Nucleus accumbens (tissue), 56 donors: ENCODE data around the gene ARHGAP45.
"Not testable (repeated sequence)": the region's sequence is repeated elsewhere in the genome, so short reads cannot be mapped to it uniquely, and the experiment has no call there.

Source experiments
- DNase-seq, 56 donors: peaks; one replicate each; lab custom pipeline; 2025; lab: John Stamatoyannopoulos, UW

The ARHGAP45 gene, protein sequence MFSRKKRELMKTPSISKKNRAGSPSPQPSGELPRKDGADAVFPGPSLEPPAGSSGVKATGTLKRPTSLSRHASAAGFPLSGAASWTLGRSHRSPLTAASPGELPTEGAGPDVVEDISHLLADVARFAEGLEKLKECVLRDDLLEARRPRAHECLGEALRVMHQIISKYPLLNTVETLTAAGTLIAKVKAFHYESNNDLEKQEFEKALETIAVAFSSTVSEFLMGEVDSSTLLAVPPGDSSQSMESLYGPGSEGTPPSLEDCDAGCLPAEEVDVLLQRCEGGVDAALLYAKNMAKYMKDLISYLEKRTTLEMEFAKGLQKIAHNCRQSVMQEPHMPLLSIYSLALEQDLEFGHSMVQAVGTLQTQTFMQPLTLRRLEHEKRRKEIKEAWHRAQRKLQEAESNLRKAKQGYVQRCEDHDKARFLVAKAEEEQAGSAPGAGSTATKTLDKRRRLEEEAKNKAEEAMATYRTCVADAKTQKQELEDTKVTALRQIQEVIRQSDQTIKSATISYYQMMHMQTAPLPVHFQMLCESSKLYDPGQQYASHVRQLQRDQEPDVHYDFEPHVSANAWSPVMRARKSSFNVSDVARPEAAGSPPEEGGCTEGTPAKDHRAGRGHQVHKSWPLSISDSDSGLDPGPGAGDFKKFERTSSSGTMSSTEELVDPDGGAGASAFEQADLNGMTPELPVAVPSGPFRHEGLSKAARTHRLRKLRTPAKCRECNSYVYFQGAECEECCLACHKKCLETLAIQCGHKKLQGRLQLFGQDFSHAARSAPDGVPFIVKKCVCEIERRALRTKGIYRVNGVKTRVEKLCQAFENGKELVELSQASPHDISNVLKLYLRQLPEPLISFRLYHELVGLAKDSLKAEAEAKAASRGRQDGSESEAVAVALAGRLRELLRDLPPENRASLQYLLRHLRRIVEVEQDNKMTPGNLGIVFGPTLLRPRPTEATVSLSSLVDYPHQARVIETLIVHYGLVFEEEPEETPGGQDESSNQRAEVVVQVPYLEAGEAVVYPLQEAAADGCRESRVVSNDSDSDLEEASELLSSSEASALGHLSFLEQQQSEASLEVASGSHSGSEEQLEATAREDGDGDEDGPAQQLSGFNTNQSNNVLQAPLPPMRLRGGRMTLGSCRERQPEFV

DNA sequence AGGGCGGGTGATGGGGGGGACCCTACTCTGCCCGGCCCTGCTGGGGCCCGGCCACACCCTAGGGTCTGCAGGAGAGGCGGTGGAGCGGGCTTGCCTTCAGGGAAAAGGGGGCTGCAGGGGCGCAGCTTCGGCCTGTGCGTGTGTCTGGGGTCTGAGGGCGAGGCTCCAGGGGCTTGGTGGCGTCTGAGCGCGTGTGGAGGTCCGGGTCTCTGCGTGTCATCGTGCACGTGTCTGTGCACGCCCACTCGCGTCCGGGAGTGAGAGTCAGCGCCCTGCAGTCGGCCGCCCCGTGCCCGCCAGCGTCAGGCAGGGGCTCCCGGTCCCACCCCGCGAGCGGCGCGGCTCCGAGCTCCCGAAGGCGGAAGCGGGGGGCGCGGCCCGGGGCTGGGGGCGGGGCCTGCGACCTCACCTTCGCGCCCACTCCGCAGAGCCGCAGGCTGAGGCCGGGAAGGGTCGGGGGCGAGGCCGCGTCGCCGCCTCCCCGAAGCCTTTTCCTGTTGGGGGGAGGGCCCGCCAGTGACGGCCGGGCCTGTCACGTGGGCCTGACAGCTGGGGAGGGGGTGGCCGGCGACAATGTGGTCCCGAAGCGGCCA lies at the start of gene ARHGAP45:
ARHGAP45 (plus strand) TSS at position 420 of the 593 bp plus-strand sequence. CDS start 239 bp downstream, outside the sequence.
- DNase-seq, result peak in 1 of 56 donors; percentile 28

DNA sequence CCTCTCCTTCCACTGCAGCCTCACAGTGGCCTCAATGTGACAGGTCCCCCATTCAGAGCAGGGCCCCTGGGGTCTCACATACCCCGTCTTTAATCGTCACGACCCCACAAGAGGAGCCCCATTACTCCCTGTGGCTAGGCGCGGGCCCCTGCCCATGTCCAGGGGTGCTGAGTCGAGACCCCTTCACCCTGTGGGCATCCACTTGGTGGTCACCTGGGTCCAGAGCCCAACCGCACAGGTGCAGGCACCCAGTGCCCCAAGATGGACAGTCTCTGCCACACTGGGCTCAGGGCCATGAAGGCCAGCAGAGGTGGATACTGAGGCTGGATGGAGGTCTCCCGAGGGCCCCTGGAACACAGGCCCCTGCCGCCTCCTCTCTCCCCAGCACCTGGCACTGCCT lies 49.1 kb upstream of the ARHGAP45 start:
- DNase-seq, result no peak

DNA sequence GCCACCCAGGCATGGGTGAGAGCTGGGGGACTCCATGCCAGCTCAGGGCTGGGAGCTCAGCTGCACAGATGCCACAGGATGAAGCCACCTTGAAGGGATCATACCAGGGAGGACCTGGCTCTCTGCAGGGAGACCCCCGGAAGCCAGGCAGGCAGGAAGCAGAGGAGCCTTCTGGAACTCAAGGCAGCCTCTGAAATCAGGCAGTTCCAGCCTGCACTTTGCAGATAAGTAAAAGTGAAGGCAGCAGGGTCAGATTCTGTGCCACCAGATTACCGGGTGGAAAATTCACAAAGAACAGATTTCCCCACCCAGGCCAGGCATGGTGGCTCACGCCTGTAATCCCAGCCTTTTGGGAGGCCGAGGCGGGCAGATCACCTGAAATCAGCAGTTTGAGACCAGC lies 48.6 kb upstream of the ARHGAP45 start:
- DNase-seq, result no peak

DNA sequence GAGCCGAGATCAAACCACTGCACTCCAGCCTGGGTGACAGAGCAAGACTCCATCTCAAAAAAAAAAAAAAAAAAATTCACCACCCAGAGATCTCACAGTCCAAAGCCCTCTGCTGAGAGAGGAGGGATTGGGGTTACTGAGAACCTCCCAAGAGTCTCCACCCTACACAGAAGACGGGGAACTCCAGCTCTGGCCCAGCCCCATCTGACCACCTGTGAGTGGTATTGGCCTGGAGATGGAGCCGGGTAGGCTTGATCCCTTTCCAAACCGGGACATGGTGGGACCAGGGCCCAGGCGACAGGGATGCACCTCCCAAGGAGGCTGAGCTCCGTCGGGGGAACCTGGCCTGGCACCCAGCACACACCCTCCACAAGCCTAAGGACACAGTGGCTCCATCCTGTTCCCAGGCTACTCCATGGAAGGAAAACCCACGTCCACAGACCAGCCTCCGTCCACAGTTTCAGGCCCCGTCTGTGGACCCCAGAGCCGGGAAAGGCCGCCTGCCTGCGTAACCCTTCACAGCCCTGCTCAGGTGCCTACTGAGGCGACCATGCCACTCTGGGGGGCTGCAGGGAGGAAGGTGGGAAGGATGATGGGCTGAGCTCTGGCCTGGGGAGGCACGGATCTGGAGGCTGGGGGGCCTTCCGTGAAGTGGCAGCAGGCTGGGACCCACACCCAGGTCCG lies 47.9 kb upstream of the ARHGAP45 start:
- no peak for DNase-seq

DNA sequence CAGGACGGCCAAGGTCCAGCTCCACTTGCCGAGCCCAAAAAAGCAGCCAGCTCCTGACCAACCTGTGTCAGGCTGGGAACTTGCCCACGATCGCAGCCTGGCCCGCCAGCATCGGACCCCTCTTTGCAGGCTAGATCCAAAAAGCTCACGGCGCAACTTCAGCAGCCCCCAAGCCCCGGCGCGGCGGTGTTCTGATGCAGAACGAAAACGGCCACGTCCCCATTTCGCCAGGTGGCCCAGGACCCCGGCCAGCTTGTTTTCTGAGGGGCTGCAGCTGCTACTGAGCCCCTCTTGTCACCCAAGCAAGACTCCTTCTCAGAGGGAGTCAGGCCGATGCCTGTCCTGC lies 47.4 kb upstream of the ARHGAP45 start:
- DNase-seq, result no peak

DNA sequence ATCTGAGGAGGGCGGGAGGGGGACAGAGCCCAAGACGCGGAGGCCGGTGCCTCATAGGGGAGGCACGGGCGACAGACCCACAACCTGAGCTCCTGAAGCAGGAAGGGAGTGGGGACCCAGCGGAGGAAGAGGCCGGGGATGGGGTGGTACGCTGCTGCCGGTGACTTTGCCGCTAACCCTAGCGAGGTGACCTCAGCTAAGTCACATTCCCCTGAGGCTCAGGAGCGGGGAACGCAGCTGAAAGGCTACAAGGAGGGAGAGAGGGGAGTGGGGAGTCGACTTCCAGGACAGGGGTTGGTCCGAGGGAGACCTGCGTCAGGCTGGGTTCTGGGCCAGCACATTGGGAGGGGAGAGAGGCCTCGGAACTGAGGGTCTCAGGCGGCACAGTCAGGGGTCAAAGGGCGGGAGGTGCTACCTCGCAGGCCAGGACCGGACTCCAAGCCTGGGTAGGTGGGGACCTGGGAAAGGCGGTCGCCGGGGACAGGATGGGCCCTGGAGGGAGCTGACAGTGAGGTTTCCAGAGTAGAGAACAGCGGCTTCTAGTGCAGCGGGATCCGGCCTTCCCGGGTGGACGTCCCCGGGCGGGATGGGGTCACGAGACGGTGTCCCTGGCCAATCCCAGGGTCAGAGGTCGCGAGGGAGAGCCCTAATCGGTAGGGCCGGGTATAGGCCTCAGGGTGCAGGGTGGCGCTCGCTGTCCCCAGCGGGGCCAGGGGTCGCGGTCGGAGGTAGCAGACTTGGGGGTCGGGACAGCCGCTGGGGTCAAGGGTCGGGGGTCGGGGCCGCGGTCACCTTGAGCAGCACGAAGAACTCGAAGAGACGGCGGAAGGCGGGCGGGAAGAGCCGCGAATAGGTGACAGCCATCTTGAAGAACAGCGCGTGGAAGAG lies 46.7 kb upstream of the ARHGAP45 start:
- DNase-seq, result peak in 8 of 56 donors; percentile 28 to 60 (median 47)

DNA sequence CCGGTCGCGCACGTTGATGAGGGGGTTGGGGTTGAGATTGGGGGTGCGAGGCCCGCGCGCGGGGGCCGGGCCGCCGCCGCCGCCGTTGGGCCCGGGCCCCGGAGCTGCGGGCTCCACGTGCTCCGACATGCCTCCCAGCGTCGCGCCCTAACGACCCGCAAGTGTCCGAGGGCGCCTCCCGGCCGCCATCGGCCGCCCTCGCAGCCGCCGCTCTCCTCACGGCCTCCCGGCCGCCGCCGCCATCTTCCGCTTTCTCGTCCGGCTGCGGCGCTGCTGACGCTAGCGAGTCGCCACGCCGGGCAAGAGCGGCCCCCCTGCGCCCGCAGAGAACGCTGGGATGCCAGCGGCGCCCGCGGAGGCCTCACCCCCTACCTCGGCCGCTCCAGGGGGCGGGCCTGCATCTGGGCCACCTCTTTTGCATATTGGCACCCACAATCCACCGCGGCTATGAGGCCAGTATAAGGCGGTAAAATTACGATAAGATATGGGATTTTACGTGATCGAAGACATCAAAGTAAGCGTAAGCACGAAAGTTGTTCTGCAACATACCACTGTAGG lies 46.0 kb upstream of the ARHGAP45 start, which contains the start of gene TMEM259:
TMEM259 (minus strand) TSS at position 256 of the 558 bp plus-strand sequence; CDS start at position 129, 127 bp downstream.
- peak; percentile 57 to 99 (median 94) for DNase-seq

DNA sequence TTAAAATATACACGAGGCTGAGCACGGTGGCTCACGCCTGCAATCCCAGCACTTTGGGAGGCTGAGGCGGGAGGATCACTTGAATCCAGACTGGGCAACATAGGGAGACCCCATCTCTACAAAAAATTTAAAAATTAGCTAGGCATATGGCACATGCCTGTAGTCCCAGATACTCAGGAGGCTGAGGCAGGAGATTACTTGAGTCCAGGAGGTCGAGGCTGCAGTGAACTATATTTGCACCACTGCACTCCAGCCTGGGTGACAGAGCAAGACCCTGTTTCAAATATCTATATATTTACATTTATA lies 43.1 kb upstream of the ARHGAP45 start:
- not testable (repeated sequence) for DNase-seq

DNA sequence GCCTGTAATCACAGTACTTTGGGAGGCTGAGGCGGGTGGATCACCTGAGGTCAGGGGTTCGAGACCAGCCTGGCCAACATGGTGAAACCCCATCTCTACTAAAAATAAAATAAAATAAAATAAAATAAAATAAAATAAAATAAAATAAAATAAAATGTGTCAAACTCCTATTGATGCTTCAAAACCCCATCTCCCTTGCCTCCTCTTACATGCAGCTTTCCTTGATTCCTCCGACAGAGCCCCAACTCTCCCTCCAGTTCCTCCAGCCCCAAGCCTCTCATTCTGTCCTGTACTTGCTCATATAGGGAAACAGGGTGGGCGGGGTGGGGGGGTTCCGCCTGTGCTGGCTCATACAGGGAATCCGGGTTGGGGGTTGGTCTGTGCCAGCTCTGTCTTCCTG lies 41.9 kb upstream of the ARHGAP45 start:
- not testable (repeated sequence) for DNase-seq

DNA sequence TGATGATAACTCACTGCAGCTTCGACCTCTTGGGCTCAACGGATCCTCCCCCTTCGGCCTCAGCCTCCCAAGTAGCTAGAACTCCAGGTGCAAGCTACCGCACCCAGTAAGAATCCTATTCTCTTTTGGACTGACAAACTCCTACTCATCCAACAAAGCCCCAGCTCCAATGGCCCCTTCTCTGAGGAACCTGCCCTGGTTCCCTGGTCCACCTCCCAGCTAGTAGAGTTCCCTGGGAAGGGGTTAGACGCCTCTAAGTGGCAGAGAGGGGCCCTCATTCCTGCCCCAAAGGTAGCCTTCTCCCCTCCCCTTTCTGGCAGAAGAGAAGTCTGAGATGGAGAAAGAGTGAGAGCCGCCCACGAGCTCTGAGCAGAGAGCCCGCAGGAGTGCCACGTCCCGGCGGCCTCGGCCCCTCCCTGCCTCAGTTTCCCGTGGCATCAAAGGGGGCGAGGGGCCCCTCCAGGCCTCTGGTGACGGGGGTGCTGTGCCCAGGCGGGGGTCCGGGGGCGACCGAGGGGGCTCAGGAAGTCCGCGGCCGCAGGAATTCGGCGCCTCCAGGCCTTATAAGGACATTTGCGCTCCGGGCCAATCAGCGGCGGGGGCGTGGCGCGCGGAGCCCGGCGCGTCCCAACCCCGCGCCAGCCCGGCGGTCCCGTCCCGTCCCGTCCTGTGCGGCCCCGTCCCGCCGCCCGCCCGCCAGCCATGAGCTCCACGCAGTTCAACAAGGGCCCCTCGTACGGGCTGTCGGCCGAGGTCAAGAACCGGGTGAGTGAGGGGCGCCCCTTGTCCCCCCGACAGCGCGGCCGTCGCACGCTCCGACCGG lies 40.8 kb upstream of the ARHGAP45 start, which contains the start of gene CNN2:
CNN2 (plus strand) TSS at position 649 of the 823 bp plus-strand sequence; CDS start at position 703, 54 bp downstream.
- DNase-seq, result peak in 3 of 56 donors; percentile 7 to 56 (median 32)

DNA sequence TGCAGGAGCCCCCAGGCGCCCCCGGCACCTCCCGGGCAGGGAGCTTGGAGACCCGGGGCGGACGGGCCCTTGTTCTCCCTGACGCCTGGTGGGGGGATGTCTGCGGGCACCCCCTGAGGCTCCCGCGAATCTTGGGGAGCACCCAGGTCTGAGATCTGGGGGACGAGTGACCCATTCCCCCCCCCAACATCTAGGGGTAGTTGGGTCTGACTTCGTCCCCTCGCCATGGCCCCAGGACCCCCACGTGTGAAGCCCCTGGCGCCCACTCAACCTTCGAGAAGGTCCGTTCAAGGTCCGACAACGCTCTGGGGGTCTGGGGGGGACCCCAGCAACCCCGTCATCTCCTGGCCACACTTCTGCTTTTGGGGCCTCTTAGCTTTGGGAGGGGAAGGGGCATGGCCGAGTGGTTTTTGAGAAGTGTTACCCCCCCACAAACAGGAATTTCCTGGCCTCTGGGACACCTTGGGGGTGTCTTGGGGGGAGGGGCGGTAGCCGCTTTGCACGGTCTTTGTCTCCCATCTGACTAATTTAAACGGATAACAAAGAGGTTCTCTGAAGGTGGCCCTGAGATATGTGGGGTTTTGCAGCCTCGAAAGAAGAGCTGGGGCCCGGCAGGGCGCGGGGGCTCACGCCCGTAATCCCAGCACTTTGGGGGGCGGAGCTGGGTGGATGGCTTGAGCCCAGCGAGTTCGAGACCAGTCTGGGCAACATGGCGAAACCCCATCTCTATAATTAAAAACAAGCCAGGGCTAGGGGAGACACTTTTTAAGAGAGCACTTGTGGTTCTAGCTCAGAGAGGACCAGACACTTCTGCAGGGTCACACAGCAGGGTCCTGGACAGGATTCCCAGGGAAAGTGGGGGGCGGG lies 40.0 kb upstream of the ARHGAP45 start:
- no peak for DNase-seq

DNA sequence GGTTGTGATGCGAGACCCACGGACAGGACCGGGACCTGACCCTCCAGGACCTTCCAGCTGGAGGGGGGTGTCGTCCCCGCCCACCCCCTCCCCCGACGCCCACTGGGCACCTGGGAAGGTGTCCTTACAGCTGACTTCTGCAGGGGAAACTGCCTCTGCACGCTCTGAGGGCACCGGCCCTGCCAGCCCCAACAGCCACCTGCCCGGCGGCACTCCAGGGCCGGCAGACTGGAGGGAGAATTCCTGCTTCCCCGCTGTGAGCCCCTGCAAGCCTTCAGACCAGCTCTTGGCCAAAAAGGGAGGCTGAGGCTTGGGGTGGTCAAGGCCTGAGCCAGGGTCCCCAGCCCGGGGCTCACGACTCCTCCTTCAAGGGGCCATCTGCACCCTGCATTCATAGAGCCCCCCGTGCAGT lies 39.3 kb upstream of the ARHGAP45 start:
- DNase-seq, result no peak

DNA sequence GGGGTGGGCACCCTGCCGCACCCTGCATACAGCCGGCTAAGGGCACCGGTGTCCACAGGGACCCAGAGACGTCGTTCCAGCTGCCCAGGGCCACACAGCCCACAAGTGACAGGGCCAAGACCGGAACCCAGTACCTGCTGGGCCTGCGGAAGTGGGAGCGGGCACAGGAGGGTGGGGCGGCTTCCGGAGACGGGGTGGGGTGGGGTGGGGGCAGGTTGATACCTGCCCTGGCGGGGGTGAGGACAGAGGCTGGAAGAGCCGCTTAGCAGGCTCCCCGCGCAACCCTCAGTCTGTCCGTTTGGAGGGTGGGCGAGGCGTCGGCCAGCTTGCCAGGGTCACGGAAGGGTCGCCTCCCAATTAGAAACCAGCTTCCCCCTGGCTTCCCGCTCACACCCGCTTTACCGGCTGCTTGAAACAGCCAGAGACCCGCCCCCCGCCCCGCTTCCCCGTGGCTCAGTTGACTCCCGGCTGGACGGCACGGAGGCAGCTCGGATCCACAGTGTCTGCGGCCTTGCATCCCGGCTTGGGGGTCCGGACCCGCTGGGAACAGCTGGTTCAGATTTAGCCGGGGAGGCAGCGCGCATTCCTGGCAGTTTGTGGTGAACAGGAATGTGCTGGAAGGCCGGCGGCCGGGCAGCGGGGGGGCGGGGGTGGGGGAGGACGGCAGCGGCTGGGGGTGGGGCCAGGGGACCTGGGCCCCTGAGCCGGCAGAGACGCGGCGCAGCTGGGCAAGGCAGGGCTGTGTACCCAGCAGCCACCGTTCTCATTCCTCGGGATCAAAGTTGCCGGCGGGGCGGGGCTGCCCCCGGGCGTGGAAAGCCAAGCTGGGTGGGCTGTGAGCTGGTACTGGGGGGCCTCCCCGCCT lies 38.7 kb upstream of the ARHGAP45 start:
- no peak for DNase-seq

DNA sequence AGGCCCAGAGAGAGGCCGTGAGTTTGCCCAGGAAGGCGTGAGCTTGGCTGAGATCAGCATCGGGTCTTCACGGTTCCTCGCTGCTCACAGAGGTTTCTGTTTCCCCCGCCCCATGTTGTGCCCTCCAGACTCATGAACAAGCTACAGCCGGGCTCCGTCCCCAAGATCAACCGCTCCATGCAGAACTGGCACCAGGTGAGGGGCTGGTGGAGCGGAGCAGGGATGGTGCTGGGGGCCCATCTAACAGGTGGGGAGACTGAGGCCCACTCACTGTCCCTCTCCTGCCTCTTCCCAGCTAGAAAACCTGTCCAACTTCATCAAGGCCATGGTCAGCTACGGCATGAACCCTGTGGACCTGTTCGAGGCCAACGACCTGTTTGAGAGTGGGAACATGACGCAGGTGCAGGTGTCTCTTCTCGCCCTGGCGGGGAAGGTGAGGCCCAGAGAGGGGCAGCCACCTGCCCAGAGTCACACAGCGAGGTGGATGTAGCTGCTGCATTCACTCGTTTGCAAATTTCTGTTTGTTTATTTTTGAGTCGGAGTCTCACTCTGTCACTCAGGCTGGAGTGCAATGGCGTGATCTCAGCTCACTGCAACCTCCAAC lies 34.6 kb upstream of the ARHGAP45 start:
- no peak for DNase-seq

DNA sequence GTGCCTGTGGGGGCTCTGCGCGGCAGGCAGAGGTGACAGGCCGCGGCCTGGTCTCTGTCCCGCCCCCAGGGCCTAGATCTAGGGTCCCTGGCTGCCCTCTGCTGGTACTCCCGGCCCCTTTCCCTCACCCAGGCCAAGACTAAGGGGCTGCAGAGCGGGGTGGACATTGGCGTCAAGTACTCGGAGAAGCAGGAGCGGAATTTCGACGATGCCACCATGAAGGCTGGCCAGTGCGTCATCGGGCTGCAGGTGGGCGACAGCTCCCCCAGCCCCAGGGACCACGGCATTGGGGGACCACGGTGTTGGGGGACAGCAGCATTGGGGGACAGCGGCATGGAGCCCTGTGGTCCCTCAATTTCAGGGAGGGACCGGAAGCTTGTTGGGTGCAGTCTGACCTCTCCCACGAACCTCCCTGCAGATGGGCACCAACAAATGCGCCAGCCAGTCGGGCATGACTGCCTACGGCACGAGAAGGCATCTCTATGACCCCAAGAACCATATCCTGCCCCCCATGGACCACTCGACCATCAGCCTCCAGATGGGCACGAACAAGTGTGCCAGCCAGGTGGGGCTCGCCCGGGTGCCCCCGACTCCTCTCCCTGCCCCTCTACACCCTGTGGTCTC lies 30.9 kb upstream of the ARHGAP45 start:
- DNase-seq, result no peak
